Measurements from ENCODE around the gene ATP6V0B.

Gene ATP6V0B

GRCh38 chr1:44002606-44003157 is 27.9 kb downstream of the ATP6V0B start:
- DNase-seq (ENCODE audit: low read depth in 2 of 2): no peak

DNA sequence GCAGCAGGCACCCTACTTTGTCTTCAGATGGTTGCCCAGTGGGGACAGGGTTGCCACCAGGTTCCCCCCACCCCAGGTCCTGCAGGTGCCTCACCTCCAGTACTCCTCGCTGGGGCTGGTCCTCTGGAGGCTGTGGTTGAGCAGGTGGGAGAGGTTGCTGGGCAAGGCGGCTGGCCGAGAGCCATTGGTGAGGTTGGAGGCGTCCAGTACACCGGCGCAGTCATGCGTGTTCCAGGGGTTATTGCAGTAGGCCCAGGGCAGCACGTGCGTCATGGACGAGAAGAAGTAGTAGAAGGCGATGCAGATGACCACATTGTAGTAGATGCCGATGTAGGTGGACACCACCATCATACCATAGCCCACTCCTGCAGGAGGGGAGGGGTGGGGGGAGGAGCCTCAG is 33.5 kb downstream of the ATP6V0B start:
- no peak for DNase-seq (ENCODE audit: low read depth in 2 of 2)

GRCh38 chr1:44010935-44011471 is 36.2 kb downstream of the ATP6V0B start:
- no peak for DNase-seq (ENCODE audit: low read depth in 2 of 2)

DNA sequence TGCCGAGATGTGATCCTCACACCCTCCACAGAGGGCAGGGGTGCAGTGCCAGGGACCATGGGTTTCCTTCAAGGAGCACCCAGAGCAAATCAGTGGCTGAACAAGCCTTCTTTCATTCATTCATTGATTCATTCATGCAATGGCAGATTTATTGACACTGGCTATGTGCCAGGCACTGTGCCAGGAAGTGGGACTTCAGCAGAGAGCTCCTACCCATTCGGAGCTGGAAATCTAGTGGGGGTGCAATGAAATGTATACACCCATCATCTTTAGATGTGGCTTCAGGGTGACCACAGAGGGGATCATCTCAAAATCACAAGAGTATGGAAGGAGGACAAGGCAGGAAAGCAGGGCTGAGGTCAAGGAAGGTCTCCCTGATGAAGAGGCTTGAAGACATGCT is 37.6 kb downstream of the ATP6V0B start:
- DNase-seq (ENCODE audit: low read depth in 2 of 2): no peak

DNA sequence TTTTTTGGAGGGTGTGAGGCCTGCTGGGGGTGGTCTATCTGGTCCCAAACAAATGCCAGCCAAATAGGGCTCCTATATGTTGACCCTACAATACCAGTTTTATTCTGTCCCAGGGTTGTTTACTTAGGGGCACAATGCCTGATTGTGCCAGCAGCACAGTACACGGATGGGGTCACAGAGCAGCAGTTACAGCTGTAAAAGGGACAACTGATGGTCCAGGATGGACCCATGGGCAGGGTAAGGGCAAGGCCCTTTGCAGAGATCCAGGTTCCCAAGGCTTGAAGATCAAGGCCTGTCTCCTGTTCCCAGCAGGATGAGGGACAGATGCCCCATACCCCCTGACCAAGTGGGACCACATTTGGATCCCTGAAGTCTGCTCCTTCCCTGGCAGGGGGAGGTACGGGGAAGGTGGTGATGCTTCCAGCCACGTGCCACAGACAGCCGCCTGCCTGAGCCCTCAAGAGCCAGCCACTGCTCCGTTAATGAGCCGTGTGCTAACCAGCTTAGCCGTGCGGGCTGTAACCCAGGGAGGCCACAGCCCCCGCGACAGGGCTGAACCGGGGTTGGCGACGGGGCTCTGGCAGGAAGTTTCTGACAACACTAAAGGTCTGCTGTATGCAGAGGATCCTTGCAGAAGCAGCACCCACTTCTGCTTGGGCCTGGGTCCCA is 38.3 kb downstream of the ATP6V0B start:
- DNase-seq (ENCODE audit: low read depth in 2 of 2): no peak

DNA sequence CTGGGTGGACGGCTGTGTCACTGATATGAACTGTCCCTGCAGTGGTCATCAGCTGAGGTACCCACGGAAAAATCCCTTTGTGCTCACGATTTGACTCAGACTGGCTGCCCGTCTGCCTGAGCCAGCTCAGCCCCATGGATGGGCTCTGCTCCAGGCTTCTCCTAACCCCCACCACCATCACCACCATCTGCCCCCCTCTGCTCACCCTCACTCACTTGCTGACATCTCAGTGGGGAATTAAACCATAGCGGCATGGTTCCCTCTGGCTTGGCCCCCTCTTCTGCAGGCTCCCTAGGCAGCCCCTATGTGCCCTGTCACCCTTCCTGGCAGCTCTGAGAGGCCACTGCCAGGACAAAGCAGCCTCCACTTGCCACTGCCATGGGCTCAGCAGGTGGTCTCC is 39.2 kb downstream of the ATP6V0B start:
- no peak for DNase-seq (ENCODE audit: low read depth in 2 of 2)

DNA sequence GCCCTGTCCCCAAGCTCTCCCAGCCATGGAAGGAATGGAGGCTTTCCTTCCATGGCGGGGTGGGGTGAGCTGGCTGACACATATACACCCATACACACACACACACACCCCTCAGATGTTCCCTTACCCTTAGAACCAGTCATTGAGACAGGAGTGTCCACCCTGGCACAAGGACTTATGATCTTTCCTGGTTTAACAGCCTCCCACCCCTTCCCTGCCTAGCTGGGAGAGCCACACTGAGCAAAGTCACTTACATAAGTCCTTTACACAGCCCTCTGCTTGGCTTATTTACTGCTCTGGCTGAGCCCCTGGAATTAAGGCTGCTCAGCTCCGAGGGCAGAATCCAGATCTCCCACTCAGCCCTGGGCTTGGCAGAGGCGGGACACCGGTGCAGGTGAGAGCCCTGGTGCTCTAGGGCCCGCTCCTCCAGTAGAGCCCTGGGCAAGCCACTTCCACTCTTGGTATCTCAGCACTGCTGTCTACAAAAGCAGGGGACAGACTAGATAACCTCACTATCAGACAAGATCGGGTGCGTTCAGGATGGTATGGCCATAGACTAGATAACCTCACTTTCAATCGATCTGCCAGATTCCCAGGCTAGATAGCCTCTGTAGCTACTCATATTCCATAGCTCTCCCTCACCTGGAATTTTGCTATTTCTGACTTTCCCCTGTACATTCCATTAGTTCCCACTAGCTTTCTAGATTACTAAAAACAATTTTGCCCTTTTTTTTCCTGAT is 39.8 kb downstream of the ATP6V0B start:
- DNase-seq (ENCODE audit: low read depth in 2 of 2): no peak

- DNase-seq (ENCODE audit: low read depth in 2 of 2): no peak
Measured at GRCh38 chr1:44015206-44015605, 40.4 kb downstream of the ATP6V0B start.

GRCh38 chr1:44016041-44016889 is 41.5 kb downstream of the ATP6V0B start:
- DNase-seq (ENCODE audit: low read depth in 2 of 2): no peak

- no peak for DNase-seq (ENCODE audit: low read depth in 2 of 2)
Measured at GRCh38 chr1:44016890-44017400, 42.2 kb downstream of the ATP6V0B start.

DNA sequence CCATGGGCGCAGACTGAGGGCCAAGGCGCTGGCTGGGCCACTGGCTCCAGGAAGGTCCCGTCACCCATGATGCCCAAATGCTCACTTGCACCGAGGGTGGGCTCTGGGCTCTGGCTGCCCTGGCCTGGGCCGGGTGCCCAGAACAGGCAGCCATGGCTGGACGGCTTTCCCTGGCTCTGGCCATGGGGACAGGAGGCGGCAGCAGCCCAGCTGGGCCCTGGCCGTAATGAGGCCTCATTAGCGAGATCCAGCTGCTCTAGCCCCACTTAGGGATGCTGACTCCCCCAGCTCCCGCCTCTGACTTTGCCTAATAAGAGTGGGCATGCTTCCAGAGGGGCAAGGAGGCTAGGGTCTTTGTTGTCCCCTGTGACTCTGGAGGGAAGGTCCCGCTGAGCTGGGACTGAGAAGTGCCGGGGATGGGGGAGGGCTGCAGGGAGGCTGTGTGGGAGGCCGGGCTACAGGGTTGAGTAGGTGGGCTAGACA is 44.7 kb downstream of the ATP6V0B start:
- no peak for DNase-seq (ENCODE audit: low read depth in 2 of 2)

DNA sequence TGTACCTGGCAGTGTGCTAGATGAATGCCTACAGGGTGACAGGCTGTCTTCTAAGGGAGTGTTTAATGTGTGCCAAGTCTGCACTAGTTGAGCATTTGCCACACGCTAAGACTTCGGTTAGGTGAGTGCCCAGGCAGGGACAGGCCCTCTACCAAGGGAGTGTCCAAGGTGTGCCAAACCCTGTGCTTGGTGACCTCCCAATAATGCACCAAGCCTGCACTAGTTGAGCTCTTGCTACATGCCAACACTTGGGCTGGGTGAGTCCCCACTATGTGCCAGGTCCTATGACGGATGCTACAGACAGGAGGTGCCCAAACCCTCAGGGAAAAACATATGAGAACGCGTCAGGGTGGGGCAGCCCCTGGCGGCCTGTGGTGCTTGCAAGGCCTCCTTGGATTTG is 45.7 kb downstream of the ATP6V0B start:
- DNase-seq (ENCODE audit: low read depth in 2 of 2): no peak

- no peak for DNase-seq (ENCODE audit: low read depth in 2 of 2)
Measured at GRCh38 chr1:44021156-44021555, 46.4 kb downstream of the ATP6V0B start.

DNA sequence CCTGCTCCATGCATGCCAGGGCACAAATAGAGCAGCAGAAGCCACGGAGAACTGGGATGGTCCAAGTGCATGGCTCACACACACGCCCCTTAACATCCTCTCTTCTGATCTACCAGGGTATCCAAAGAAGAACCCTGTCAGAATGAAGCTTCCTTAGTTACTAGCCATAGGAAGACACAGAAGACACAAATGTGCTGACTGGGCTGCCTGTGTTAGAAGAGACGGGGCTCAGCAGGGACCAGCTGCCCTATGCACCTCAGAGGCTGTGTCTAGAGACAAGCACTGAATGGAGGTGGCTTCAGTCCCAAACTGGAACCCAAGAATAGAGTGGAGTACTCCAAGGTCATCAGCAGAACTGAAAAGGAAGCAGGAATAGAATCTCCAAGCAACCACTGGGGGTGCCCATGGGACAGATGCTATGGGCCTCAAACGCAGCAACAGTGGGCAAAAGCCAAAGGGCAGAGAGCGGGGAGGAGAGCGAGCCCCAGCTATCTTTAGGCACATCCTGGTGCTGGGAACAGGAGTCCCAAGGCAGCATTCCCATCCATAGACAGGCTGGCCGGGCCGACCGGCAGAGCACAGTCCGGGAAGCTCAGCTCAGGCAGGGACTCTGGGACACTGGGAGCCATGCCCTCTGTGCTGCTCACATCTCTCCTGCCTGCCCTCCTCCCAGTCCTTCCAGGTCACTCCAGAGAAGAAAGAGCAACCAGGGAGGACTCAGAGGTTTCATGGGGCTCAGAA is 47.0 kb downstream of the ATP6V0B start:
- DNase-seq (ENCODE audit: low read depth in 2 of 2): no peak

DNA sequence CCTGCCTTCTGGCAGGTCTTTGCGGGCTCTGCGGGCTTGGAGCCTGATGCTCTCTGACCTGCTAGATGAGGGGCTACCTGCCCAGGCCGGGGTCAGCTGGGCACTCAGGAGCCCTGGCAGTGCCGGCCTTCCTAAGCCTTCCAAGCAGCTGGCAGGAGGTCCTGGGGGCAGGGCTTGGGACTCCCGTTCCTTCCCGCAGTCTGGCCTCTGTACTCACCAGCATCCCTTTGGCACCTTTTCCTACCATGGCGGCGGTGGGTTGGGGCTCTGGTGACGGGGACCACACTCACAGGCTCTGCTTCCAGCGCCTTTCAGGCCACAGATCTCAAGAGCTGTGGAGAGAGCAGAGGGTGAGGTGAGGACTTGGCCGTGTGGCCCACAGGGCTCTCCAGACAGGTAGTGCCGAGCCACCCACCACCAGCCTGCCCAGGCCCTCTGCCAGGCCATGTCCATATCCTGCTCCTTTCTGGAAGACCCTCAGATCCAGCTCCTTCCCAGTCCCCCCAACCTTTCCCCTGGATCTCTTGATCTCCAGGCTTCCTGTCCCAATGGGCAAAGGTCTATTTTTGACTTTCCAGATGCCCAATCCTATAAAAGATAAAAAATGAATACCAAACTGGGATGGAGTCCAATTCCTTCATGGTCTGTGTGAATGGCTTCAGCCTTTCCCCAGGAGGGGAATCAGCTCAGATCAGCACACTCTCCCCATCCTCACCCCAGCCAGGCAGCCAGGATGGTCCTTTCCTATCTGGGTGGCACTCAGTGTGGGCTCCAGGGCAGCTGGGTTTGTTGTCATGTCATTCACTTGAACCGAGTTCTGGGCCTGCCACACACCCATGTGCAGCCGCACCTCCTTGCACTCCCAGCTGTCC is 49.5 kb downstream of the ATP6V0B start:
- no peak for DNase-seq (ENCODE audit: low read depth in 2 of 2)

GRCh38 chr1:44024903-44025525 is 50.3 kb downstream of the ATP6V0B start:
- no peak for DNase-seq (ENCODE audit: low read depth in 2 of 2)

GRCh38 chr1:44025816-44026215 is 51.1 kb downstream of the ATP6V0B start:
- no peak for DNase-seq (ENCODE audit: low read depth in 2 of 2)

GRCh38 chr1:44027320-44027719 is 52.6 kb downstream of the ATP6V0B start:
- DNase-seq (ENCODE audit: low read depth in 2 of 2): no peak
